T-helper 2 cell treated with Interferon-gamma antibody and Interleukin-4, amounts not matched to agents 100 ng/mL and 5 ng/mL, for 36 hours (primary cell): Measurements from ENCODE around the gene ICOS. TPM values are rescaled to one million over a fixed set of nuclear protein-coding genes. Genes with fewer than 3 reads are reported as not detected.

Experiments used
- intact Hi-C: fragments of 100-400 bp; cut with micrococcal nuclease; formaldehyde crosslinking; loops from one replicate; pipeline ENCODE4 v1.15.1; 2023
- total RNA-seq: library from RNA; stranded (reverse); gene quantifications from 2 replicates; pipeline ENCODE4 v1.2.3, GENCODE V29; 2022

ICOS gene
- total RNA-seq, result 38.9 and 40.9 TPM in 2 replicates

DNA sequence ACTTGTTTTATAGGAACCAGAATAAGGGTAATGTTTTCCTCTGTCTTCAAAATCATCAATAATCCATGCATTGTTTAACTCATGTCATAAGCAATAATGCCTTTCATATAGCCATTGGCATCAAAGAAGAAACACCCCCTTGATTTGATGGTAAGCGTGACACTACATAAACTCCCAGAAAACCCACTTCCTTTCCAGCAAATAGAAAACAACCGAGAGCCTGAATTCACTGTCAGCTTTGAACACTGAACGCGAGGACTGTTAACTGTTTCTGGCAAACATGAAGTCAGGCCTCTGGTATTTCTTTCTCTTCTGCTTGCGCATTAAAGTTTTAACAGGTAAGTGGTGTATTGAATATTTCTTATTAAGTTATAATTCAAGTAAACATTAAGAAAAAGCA, at the start of gene ICOS:
Gene ICOS, plus strand, starts transcription at position 229 of the 400 bp plus-strand sequence. Its CDS starts 52 bp downstream, at position 281.
- intact Hi-C loops, result loop anchor here (1.0 to 10.0 kb wide), 5 partner anchors 14 to 1022 kb away; partner anchors contain the start of genes CARF, CD28 and WDR12

- intact Hi-C loops, result loop anchor here (1.0 kb wide), 1 partner anchor 16 kb away; no protein-coding TSS in a partner anchor
Observed at GRCh38 chr2:203887677-203888076, 48.9 kb upstream of the ICOS start.

- intact Hi-C loops, result no loop called here
Observed at GRCh38 chr2:203889542-203889941, 47.0 kb upstream of the ICOS start.

DNA sequence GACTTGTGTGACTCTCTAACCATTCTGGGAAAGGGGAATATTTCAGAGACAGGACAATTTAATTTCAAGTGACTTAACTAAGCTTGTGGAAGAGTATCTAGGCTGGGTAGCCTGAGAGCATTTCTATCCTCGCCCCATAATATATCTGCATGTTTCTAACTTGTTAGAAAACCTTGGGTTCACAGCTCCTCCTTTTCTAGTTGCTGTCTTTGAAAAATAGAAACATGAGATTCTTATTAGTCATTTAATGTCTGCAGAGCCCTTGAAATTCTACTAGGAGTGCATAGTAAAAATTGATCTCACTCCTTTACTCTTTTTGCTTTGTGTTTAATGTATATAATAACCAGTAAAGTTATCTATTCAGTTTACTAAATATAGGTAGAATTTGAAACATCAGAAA, 46.6 kb upstream of the ICOS start:
- intact Hi-C loops, result no loop called here

DNA sequence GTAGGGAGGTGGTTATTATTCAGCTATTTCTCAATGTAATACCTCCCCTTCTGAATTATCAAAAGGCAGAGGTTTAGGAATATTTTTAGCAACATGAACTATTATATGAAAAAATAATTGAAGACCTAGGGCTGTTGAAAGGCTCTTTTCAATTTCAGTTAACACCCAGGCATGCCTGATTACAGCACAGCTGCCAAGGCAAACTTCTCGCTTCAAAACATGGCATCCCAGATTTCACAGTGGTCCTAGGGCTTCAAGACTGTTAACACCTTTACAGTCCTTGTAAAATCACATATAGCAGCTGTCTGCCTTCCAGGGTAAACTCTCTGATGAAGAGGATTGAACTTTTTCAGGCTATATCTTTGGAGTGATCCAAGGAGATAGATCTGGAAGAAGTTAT, 45.8 kb upstream of the ICOS start:
- intact Hi-C loops, result loop anchor here (1.0 kb wide), 1 partner anchor 34 kb away; no protein-coding TSS in a partner anchor

- intact Hi-C loops, result loop anchor here (1.0 kb wide), 1 partner anchor 35 kb away; no protein-coding TSS in a partner anchor
Observed at GRCh38 chr2:203891474-203891873, 45.1 kb upstream of the ICOS start.

DNA sequence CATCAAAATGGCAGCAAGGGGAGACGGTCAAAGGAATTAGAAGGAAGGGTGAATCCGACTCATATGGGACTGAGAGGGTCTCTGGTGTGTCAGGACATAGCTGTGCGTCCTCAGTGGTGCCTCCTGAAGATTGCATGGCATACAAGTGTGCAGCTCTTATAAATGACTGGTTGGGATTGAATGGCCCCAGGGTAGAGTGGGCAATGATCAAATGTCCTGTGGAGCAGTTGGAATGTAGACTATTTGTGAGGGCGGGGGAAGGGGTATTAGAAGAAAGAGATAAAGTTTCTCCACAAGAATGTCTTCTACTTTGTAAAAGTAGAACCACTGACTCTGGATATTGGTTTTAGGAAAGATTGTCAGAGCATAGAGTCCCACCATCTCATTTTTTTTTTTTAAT, 44.4 kb upstream of the ICOS start:
- intact Hi-C loops, result no loop called here

DNA sequence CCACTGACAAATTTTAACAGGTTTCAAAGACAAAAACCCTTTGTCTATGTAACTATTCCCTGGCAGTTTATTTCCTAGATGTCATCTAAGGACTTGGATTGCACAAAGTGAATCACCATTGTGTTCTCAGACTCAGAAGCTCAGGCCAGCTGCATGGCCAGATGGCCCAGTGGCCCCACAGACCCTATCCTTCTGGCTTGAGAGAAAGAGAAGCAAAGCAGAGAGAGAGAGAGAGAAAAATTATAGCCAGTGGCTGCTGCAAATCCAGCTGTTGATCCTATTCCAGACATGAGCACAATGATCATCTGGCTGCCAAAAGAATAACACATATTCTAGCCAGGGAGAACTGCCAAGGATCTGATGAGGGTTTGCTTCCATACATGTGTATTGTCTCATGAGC, 43.2 kb upstream of the ICOS start:
- intact Hi-C loops, result no loop called here

- intact Hi-C loops, result loop anchor here (1.0 kb wide), 1 partner anchor 23 kb away; no protein-coding TSS in a partner anchor
Observed at GRCh38 chr2:203893840-203894239, 42.7 kb upstream of the ICOS start.

DNA sequence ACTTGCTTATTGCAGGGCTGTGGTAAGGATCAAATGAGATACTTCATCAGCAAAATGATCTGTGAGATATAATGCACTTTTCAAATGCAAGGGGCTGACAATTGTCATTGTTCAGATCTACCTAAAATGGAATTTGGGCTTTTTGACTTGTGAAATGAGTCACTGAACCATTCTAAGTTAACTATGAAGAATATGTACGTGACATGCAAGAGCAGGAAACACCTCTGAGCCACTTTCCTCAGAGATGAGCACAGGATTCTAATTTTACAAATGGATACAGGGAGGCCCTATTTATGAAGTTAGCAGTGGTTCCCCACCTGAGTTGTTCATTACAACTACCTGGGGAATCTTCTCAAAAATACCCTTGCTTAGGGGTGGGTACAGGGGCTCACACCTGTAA, 42.3 kb upstream of the ICOS start:
- intact Hi-C loops, result loop anchor here (1.0 kb wide), 1 partner anchor 23 kb away; no protein-coding TSS in a partner anchor

DNA sequence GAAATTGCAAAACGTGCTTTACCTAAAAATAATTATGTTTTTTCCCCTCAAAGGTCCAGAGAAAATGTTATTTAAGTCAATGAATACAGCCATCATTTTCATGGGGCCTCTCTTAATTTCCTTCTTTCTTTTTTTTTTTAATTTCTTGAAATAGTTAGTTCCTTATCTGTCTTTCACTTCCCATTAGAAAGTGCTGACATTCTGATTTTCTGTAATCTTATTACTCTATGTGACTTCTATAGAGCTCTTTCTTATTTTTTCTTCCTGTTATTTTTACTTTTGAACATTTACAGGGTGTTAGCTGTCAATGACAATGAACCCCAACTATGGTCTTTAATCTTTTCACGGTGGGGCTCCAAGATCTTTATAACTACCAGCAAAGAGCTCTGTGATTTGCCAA, 39.0 kb upstream of the ICOS start:
- intact Hi-C loops, result no loop called here

GRCh38 chr2:203898657-203899056, 37.9 kb upstream of the ICOS start:
- intact Hi-C loops, result no loop called here

DNA sequence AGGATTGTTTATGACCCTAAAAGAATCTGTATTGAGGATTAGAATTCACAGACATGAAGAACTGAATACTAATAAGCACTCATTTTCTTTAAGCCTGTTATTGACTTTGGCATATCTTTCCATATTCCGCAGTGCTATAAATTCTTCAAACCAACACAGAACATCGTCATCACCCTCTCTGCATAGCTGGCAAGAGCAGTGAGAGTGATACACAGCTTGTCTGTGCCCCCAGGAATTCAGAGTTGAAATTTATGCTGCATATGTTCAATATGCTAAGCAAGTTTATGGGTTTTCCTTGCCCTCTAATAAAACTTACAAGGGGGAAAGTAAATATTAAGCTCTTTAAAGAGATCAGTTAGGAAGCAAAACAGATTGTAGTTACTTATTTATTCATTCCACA, 36.3 kb upstream of the ICOS start:
- intact Hi-C loops, result no loop called here

- intact Hi-C loops, result no loop called here
Observed at GRCh38 chr2:203904022-203904421, 32.5 kb upstream of the ICOS start.

DNA sequence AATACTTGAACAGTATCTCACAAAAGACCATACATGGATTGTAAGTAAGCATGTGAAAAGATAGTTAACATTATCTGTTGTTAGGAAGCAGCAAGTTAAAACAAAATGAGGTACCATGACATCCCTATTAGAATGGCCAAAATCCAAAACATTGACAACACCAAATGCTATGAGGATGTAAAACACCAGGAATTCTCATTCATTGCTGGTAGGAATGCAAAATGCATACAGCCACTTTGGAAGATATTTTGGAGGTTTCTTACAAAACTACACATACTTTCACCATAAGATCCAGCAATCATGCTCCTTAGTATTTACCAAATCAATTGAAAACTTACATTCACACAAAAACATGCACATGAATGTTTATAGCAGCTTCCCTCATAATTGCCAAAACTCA, 30.9 kb upstream of the ICOS start:
- intact Hi-C loops, result loop anchor here (5.0 kb wide), 1 partner anchor 88 kb away; no protein-coding TSS in a partner anchor

DNA sequence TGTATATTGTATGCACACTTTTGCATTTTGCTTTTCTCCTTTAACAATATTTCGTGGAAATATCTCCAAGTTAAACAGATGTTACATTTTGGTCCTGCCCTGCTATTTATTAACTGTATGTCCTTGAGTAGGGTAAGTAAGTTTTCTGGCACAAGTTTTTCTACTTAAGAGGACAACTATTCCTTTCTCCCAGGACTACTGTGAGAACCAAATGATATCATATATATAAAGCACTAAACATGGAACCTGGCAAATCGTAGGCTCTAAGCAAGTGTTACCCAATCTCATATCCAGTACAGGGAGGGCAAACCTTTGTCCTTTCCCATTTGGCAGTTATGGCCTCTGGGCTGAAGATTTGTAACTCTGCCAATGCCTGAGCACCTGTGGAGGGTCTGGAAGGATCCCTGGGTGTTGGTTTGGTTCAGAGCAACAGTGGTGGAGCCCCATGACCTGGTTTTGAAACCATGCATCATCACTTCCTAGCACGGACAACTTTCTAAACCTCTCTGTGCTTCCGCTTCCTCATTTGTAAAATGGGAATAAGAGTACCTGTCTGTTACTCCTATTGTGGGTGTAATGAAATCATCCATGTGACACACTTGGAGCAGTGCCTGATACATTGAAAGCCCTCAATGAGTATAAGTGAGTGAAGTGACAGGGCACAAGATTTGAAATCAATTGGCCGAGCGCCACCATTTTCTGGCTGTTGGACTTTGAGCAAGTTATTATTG, 28.3 kb upstream of the ICOS start:
- intact Hi-C loops, result loop anchor here (5.0 kb wide), 1 partner anchor 91 kb away; no protein-coding TSS in a partner anchor

DNA sequence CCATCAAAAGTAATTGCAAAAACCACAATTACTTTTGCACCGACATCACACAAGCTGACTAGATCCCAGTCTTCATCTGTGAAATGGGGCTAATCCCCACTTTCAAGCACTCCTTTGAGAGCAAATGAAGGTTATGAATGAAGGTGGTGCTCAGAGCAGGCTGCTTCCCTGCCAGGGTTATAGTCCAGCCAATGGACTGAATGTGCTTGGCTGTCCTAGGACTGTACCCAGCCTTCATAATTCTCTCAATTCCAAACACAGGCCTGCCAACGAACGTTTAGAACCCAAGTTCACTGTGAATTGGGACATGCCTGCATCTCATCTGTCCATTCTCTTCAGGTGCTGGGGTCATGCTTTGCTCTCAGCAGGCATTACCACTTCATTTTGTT, 27.8 kb upstream of the ICOS start:
- intact Hi-C loops, result loop anchor here (1.0 to 5.0 kb wide), 4 partner anchors 37 to 424 kb away; no protein-coding TSS in a partner anchor

DNA sequence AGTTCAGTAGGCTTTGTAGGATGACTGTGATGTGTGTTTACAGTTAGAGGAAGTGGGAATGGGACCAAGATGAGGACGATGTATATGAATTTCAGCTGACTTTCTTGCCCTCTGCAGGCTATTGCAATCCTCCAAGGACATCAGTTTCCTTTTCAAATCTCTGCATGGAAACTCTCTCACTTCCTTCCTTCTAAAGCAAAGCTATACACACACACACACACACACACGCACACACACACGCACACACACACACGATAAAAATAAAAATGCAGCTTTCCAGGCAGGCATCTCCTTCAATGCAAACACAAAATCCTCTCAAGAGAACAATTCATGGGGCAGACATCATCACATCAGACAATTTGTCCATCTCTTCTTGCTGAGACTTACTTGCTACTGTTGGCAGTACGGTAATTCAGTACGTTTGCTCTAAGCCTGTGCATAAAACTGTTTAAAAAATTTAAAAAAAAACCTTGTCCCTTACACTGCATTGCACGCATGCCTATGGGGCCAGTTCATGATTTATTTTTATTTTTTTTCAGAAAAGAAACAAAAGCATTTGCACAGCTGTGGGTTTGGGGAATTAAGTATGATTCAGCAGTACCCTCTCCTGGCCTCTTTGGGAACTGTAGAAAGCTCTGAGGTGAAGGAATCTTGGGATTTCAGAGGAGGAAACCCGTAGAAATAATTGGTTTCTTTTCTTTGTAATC, 27.1 kb upstream of the ICOS start:
- intact Hi-C loops, result loop anchor here (1.0 to 5.0 kb wide), 4 partner anchors 38 to 425 kb away; no protein-coding TSS in a partner anchor

- intact Hi-C loops, result loop anchor here (1.0 to 5.0 kb wide), 5 partner anchors 39 to 1338 kb away; no protein-coding TSS in a partner anchor
Observed at GRCh38 chr2:203909974-203910373, 26.6 kb upstream of the ICOS start.

GRCh38 chr2:203913947-203914346, 22.6 kb upstream of the ICOS start:
- intact Hi-C loops, result loop anchor here (5.0 kb wide), 1 partner anchor 1342 kb away; no protein-coding TSS in a partner anchor

GRCh38 chr2:203914546-203915182, 21.9 kb upstream of the ICOS start:
- intact Hi-C loops, result loop anchor here (5.0 kb wide), 1 partner anchor 1342 kb away; no protein-coding TSS in a partner anchor
